ENCODE results near the gene ARSB. TPM values are rescaled to one million over a fixed set of nuclear protein-coding genes. Genes with fewer than 3 reads are reported as not detected.

ARSB gene
- total RNA-seq, 1 donor from 2014 or later: 18.5 TPM

DNA sequence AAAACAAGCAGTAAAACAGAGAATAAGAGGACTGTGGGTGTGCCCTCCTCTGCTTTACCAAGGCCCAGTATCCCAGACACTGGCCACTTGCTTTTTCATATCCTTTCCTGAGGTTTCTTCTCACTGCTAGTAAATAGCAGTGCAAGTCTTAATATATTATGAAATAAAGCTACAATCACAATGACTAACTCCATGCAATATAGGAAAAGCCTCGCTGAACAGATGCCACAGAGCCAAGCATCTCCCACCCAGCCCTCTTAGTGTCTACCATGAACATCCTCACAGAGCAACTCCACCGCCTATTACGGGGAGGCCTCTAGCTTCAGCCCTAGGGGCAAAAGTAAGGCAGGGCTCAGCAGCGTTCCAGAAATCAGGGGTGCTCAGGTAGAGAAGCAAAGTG, 205.8 kb downstream of the ARSB start:
- Mint-ChIP-seq H3K27ac (no peak overlapping the region), H3K4me3 (no peak overlapping the region), H3K27me3 (no peaks in the 10 kb centered on the region), H3K4me1 (ENCODE audit: unreplicated experiment) (peaks cover 27% of the 10 kb centered on the region), H3K36me3 (peaks cover 11% of the 10 kb centered on the region), H3K9me3 (peaks cover 5% of the 10 kb centered on the region)
- no peak for DNase-seq (ENCODE audit: extremely low spot score, unreplicated experiment)
- TF ChIP-seq, protein P1, sequence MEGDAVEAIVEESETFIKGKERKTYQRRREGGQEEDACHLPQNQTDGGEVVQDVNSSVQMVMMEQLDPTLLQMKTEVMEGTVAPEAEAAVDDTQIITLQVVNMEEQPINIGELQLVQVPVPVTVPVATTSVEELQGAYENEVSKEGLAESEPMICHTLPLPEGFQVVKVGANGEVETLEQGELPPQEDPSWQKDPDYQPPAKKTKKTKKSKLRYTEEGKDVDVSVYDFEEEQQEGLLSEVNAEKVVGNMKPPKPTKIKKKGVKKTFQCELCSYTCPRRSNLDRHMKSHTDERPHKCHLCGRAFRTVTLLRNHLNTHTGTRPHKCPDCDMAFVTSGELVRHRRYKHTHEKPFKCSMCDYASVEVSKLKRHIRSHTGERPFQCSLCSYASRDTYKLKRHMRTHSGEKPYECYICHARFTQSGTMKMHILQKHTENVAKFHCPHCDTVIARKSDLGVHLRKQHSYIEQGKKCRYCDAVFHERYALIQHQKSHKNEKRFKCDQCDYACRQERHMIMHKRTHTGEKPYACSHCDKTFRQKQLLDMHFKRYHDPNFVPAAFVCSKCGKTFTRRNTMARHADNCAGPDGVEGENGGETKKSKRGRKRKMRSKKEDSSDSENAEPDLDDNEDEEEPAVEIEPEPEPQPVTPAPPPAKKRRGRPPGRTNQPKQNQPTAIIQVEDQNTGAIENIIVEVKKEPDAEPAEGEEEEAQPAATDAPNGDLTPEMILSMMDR (conservative IDR thresholded peaks at IDR 0.05): no peak

DNA sequence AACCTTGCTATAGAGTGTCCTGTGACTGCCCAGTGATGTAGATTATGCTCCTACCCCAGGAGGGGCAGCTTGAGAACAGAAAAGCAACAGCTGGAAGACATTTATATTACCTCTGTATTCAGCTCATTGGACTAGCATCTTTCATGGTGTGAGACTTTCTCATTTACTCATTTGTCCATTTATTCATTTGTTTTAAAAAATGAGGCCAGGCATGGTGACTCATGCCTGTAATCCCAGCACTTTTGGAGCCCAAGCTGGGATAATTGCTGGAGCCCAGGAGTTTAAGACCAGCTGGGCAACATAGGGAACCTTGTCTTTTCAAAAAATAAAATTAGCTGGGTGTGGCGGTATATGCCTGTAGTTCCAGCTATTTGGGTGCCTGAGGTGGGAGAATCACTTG, 206.6 kb downstream of the ARSB start:
- Mint-ChIP-seq H3K36me3 (peaks cover 12% of the 10 kb centered on the region), H3K27ac (no peak overlapping the region), H3K4me3 (no peak overlapping the region), H3K27me3 (no peaks in the 10 kb centered on the region), H3K9me3 (no peaks in the 10 kb centered on the region), H3K4me1 (ENCODE audit: unreplicated experiment) (peaks cover 31% of the 10 kb centered on the region)
- DNase-seq (ENCODE audit: extremely low spot score, unreplicated experiment): no peak
- TF ChIP-seq, protein P1 (conservative IDR thresholded peaks at IDR 0.05): no peak

DNA sequence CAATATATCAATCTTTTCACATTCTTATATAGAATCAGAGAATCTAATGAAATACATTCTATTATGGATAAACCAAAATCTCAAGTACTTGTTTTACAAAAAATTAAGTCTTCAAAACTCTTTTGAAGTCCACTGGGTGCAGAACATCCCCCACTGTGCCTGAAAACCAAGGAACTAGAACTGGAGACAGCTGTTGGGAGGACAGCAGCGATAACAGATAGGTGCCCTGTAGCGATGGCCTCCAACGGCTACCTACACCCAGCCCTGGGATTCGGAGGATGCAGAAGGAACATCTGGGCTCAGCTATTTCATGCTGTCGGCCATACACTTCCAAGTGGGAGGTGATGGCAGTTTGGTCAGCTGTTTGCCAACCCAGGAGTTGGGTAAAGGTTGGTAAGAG, 207.2 kb downstream of the ARSB start:
- Mint-ChIP-seq H3K9me3 (no peaks in the 10 kb centered on the region), H3K4me1 (ENCODE audit: unreplicated experiment) (peaks cover 33% of the 10 kb centered on the region), H3K27me3 (no peaks in the 10 kb centered on the region), H3K4me3 (no peak overlapping the region), H3K27ac (no peak overlapping the region), H3K36me3 (peaks cover 13% of the 10 kb centered on the region)
- TF ChIP-seq, protein P1 (conservative IDR thresholded peaks at IDR 0.05): no peak
- DNase-seq (ENCODE audit: extremely low spot score, unreplicated experiment): no peak

DNA sequence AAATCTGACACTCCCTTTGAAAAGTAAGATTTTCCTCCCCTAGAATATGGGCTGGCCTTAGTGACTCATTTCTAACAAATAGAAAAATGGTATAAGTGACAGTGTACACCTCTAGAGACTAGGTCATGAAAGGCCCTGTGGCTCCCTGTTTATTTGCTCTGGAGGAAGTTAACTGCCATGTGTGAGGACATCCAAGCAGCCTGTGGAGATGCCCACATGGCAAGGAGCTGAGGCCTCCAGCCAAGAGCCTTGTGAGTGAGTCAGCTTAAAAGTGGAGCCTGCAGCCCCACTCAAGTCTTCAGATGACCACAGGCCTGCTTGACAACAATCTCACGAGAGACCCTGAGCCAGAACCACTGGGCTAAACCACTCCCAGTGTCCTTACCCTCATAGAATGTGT, 208.5 kb downstream of the ARSB start:
- Mint-ChIP-seq H3K36me3 (peaks cover 13% of the 10 kb centered on the region), H3K4me3 (no peak overlapping the region), H3K4me1 (ENCODE audit: unreplicated experiment) (peaks cover 27% of the 10 kb centered on the region), H3K9me3 (no peaks in the 10 kb centered on the region), H3K27me3 (no peaks in the 10 kb centered on the region), H3K27ac (no peak overlapping the region)
- DNase-seq (ENCODE audit: extremely low spot score, unreplicated experiment): no peak
- TF ChIP-seq, protein P1 (conservative IDR thresholded peaks at IDR 0.05): no peak

DNA sequence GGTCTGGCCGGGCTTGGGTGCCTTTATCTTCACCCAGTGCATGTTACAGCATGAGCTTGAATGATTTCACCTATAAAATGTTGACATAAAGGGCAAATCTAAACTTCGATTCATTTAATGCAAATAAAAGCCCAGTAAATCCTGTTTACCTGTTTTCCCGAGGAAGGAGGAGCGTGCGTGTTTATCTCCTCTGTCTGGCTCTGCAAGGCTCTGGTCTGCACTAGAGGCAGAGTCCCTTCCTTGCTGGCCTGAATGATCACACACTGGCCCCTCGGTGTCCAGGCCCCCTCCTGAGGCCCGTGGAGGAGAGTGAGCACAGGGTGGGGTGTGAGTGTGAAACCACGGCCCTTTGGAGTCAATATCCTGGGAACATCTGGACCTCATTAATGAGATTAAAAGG, 211.5 kb downstream of the ARSB start:
- H3K27me3 Mint-ChIP-seq: no peaks in the 10 kb centered on the region
- H3K36me3 Mint-ChIP-seq: peaks cover 9% of the 10 kb centered on the region
- TF ChIP-seq, protein P1 (conservative IDR thresholded peaks at IDR 0.05): no peak
- no peak overlapping the region for H3K27ac Mint-ChIP-seq
- no peak overlapping the region for H3K4me3 Mint-ChIP-seq
- no peak for DNase-seq (ENCODE audit: extremely low spot score, unreplicated experiment)
- H3K9me3 Mint-ChIP-seq: no peaks in the 10 kb centered on the region
- peaks cover 16% of the 10 kb centered on the region for H3K4me1 Mint-ChIP-seq (ENCODE audit: unreplicated experiment)
